HG03103 (cell line): ENCODE results near the gene MALAT1.
A peak's percentile ranks its signal among the peaks of the same experiment; 100 is the strongest.
"Not testable (repeated sequence)": the region's sequence is repeated elsewhere in the genome, so short reads cannot be mapped to it uniquely, and the experiment has no call there.

Experiments
- ATAC-seq: cut with Tn5 transposase; IDR thresholded peaks from one replicate; pipeline ENCODE4 v1.9.1; 2021; ENCODE audit warnings: low read depth; ENCODE audit not compliant: unreplicated experiment

The MALAT1 gene

DNA sequence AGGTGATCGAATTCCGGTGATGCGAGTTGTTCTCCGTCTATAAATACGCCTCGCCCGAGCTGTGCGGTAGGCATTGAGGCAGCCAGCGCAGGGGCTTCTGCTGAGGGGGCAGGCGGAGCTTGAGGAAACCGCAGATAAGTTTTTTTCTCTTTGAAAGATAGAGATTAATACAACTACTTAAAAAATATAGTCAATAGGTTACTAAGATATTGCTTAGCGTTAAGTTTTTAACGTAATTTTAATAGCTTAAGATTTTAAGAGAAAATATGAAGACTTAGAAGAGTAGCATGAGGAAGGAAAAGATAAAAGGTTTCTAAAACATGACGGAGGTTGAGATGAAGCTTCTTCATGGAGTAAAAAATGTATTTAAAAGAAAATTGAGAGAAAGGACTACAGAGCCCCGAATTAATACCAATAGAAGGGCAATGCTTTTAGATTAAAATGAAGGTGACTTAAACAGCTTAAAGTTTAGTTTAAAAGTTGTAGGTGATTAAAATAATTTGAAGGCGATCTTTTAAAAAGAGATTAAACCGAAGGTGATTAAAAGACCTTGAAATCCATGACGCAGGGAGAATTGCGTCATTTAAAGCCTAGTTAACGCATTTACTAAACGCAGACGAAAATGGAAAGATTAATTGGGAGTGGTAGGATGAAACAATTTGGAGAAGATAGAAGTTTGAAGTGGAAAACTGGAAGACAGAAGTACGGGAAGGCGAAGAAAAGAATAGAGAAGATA lies at the start of gene MALAT1:
TSS of gene MALAT1 (plus strand) at position 69 of the 736 bp plus-strand sequence.
- ATAC-seq, result no peak

DNA sequence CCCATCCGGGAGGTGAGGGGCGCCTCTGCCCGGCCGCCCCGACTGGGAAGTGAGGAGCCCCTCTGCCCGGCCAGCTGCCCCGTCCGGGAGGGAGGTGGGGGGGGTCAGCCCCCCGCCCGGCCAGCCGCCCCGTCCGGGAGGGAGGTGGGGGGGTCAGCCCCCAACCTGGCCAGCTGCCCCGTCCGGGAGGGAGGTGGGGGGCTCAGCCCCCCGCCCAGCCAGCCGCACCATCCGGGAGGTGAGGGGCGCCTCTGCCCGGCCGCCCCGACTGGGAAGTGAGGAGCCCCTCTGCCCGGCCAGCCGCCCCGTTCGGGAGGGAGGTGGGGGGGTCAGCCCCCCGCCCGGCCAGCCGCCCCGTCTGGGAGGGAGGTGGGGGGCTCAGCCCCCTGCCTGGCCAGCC lies 47.5 kb upstream of the MALAT1 start:
- not testable (repeated sequence) for ATAC-seq

- not testable (repeated sequence) for ATAC-seq
Measured at GRCh38 chr11:65452259-65452658, 46.6 kb upstream of the MALAT1 start.

GRCh38 chr11:65452806-65453490 lies 45.9 kb upstream of the MALAT1 start:
- ATAC-seq, result no peak

GRCh38 chr11:65454311-65454695 lies 44.5 kb upstream of the MALAT1 start:
- no peak for ATAC-seq

GRCh38 chr11:65454696-65455456 lies 44.0 kb upstream of the MALAT1 start:
- peak; percentile 83 for ATAC-seq

- ATAC-seq, result no peak
Measured at GRCh38 chr11:65456418-65456817, 42.4 kb upstream of the MALAT1 start.

GRCh38 chr11:65459552-65459951 lies 39.3 kb upstream of the MALAT1 start:
- no peak for ATAC-seq

DNA sequence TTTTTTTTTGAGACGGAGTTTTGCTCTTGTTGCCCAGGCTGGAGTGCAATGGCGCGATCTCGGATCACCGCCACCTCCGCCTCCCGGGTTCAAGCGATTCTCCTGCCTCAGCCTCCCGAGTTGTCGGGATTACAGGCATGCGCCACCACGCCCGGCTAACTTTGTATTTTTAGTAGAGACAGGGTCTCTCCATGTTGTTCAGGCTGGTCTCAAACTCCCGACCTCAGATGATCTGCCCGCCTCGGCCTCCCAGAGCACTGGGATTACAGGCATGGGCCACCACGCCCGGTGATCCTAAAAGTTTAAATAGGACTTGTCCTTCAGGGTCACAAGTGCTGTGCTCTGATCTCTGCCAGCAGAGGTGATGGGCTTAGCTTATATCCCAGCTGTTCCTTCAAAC lies 33.4 kb upstream of the MALAT1 start:
- ATAC-seq, result not testable (repeated sequence)

DNA sequence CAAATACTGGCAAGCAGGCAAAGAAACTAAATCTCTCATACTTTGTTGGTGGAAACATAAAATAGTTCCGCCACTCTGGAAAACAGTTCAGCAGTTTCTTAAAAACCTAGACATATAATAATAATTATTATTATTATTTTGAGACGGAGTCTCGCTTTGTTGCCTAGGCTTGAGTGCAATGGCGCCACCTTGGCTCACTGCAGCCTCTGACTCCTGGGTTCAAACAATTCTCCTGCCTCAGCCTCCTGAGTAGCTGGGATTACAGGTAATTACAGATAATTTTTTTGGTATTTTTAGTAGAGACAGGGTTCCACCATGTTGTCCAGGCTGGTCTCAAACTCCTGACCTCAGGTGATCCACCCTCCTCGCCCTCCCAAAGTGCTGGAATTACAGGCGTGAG lies 31.5 kb upstream of the MALAT1 start:
- not testable (repeated sequence) for ATAC-seq

- ATAC-seq, result no peak
Measured at GRCh38 chr11:65468874-65469333, 29.9 kb upstream of the MALAT1 start.

- ATAC-seq, result no peak
Measured at GRCh38 chr11:65470433-65471049, 28.3 kb upstream of the MALAT1 start.

DNA sequence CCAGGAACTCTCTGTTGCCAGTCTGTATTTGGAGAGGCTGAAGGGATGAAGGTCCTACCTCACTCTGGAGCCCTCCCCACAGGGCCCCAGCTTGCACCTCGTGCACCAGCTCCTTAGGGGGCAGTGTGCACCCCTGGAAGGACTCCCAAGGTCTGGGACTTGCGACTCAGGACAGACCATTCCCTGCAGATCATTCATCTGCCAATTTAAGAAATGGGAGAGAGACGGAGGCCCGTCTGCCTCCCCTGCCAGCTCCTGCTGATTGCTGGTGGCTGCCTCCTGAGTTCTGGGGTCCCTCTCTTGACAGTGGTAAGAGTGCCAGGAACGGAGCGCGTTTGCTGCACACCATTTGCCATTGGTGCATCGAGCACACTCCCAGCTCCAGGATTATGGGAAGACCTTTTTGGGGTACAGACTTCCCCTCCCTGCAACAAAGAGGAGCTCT lies 27.4 kb upstream of the MALAT1 start:
- ATAC-seq, result no peak

GRCh38 chr11:65472588-65473277 lies 26.1 kb upstream of the MALAT1 start:
- ATAC-seq, result not testable (repeated sequence)

- no peak for ATAC-seq
Measured at GRCh38 chr11:65473278-65473860, 25.5 kb upstream of the MALAT1 start.

GRCh38 chr11:65474864-65475263 lies 24.0 kb upstream of the MALAT1 start:
- ATAC-seq, result no peak

GRCh38 chr11:65476632-65477148 lies 22.2 kb upstream of the MALAT1 start:
- no peak for ATAC-seq

GRCh38 chr11:65477149-65477965 lies 21.5 kb upstream of the MALAT1 start:
- no peak for ATAC-seq
